WTC11 (cell line): ENCODE data around the gene EHF. TPM values are rescaled to one million over a fixed set of nuclear protein-coding genes. Genes with fewer than 3 reads are reported as not detected.

Experiments
- ATAC-seq: fragments of 200-7000 bp; cut with Tn5 transposase; 2 replicates; pipeline ENCODE4 v1.10.0; 2021; ENCODE audit warnings: mild to moderate bottlenecking, moderate library complexity
- CTCF ChIA-PET: fragments of 300-600 bp; sonication (Branson Sonifier 250); formaldehyde crosslinking; loops from one replicate; lab custom pipeline; 2021; ENCODE audit warnings: antibody characterized with exemption; lab: Charles Lee
- POLR2A ChIA-PET: fragments of 350-600 bp; sonication (Branson Sonifier 250); formaldehyde crosslinking; loops from one replicate; lab custom pipeline; 2021; ENCODE audit warnings: antibody characterized with exemption; lab: Charles Lee
- DNase-seq: peaks from one replicate; pipeline ENCODE4 v3.0.0; 2021; ENCODE audit warnings: low spot score
- H3K27ac Mint-ChIP-seq: 2 replicates; pipeline ENCODE4 v1.8.0; 2021; ENCODE audit warnings: mixed read lengths
- H3K27me3 Mint-ChIP-seq: 2 replicates; pipeline ENCODE4 v1.8.0; 2021; ENCODE audit warnings: low read depth, mild to moderate bottlenecking, moderate library complexity, mixed read lengths
- H3K36me3 Mint-ChIP-seq: 2 replicates; pipeline ENCODE4 v1.8.0; 2021; ENCODE audit warnings: mixed read lengths
- H3K4me1 Mint-ChIP-seq: 2 replicates; pipeline ENCODE4 v1.8.0; 2022; ENCODE audit warnings: mixed read lengths
- H3K4me3 Mint-ChIP-seq: 2 replicates; pipeline ENCODE4 v1.8.0; 2021; ENCODE audit warnings: mild to moderate bottlenecking, moderate library complexity, mixed read lengths
- H3K9me3 Mint-ChIP-seq: 2 replicates; pipeline ENCODE4 v1.8.0; 2021; ENCODE audit warnings: mixed read lengths
- CREB1 ChIP-seq: sonication (generic); formaldehyde crosslinking; IDR thresholded peaks from 2 replicates; pipeline ENCODE4 v1.8.0; 2023; ENCODE audit warnings: mild to moderate bottlenecking, missing genetic modification reagents
- IRF2 ChIP-seq: sonication (generic); formaldehyde crosslinking; IDR thresholded peaks from 2 replicates; pipeline ENCODE4 v1.8.0; 2022; ENCODE audit warnings: low read depth, missing genetic modification reagents, borderline replicate concordance
- MXD4 ChIP-seq: fragments of 250-450 bp; sonication (Bioruptor Pico); IDR thresholded peaks from 2 replicates; pipeline ENCODE4 v1.8.0; 2021; ENCODE audit warnings: mild to moderate bottlenecking, moderate library complexity, borderline replicate concordance
- RORB ChIP-seq: fragments of 250-450 bp; sonication (Bioruptor Pico); IDR thresholded peaks from 2 replicates; pipeline ENCODE4 v1.9.0; 2021; ENCODE audit warnings: mild to moderate bottlenecking
- SP1 ChIP-seq: sonication (generic); formaldehyde crosslinking; conservative IDR thresholded peaks from 2 replicates; pipeline ENCODE4 v1.8.1; 2022; ENCODE audit warnings: missing genetic modification reagents
- TEAD4 ChIP-seq: sonication (generic); formaldehyde crosslinking; IDR thresholded peaks from 2 replicates; pipeline ENCODE4 v1.8.0; 2022; ENCODE audit warnings: mild to moderate bottlenecking, missing genetic modification reagents
- ZNF219 ChIP-seq: sonication (generic); formaldehyde crosslinking; IDR thresholded peaks from 2 replicates; pipeline ENCODE4 v1.8.0; 2023; ENCODE audit warnings: missing genetic modification reagents, mild to moderate bottlenecking, borderline replicate concordance
- ZNF671 ChIP-seq: fragments of 250-450 bp; sonication (Bioruptor Pico); IDR thresholded peaks from 2 replicates; pipeline ENCODE4 v1.8.0; 2021; ENCODE audit warnings: mild to moderate bottlenecking
- total RNA-seq: library from RNA; stranded (reverse); gene quantifications from 3 replicates; pipeline ENCODE4 v1.2.3, GENCODE V29; 2021
- TF ChIP-seq, protein P1 (sequence below): sonication (generic); formaldehyde crosslinking; IDR thresholded peaks from 2 replicates; pipeline ENCODE4 v1.8.1; 2023; ENCODE audit warnings: mild to moderate bottlenecking, missing genetic modification reagents, borderline replicate concordance
- TF ChIP-seq, protein P2 (sequence below): fragments of 250-450 bp; sonication (Bioruptor Pico); IDR thresholded peaks from 2 replicates; pipeline ENCODE4 v1.9.0; 2021; ENCODE audit warnings: mild to moderate bottlenecking, borderline replicate concordance
- TF ChIP-seq, protein P3 (sequence below): sonication (generic); formaldehyde crosslinking; IDR thresholded peaks from 2 replicates; pipeline ENCODE4 v1.8.0; 2023; ENCODE audit warnings: mild to moderate bottlenecking, missing genetic modification reagents
- TF ChIP-seq, protein P4 (sequence below): fragments of 250-450 bp; sonication (Bioruptor Pico); conservative IDR thresholded peaks from 2 replicates; pipeline ENCODE4 v1.9.0; 2021; ENCODE audit warnings: mild to moderate bottlenecking
- TF ChIP-seq, protein P5 (sequence below): sonication (generic); formaldehyde crosslinking; IDR thresholded peaks from 2 replicates; pipeline ENCODE4 v1.8.0; 2022; ENCODE audit warnings: missing genetic modification reagents
- TF ChIP-seq, protein P6 (sequence below): fragments of 200-600 bp; IDR thresholded peaks from 2 replicates; pipeline ENCODE4 v1.8.0; 2022; ENCODE audit warnings: antibody characterized with exemption

Gene EHF
- total RNA-seq, 1 experiment from 2014 or later, result 0.46 TPM

DNA sequence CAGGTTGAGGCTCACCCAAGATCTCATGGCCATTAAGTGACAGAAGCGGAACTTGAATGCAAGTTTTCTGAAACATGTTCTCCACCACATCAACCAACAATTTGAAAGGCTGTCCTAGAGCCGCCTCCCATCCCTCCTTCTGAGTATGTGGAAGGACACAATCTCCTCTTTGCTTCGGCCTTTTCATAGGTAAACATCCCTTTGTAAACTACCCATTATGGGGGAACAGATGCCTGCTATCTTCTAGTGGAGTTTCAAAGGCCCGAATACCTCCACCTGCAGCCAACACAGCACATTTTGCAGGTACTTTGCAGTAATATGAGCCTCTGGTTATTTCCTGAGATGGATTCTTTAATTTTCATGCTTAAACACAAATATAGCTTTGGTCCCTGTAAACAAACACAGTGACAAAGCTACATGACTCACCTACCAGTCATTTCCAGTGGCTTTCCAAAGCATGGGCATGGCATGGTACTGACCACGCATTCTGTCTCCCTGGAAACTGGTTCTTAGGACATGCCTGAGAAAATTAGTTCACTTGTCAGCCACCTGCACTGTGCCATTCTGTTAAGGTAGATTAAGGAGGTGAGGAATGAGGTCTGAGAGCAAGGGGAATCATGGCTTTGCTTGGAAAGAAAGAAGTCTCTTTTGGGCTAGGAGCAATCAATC lies 60.2 kb downstream of the EHF start:
- ATAC-seq, result peak; percentile 75
- no peaks in the 10 kb centered on the region for H3K36me3 Mint-ChIP-seq
- no peaks in the 10 kb centered on the region for H3K27me3 Mint-ChIP-seq
- no peak for DNase-seq
- peak overlapping the region; percentile 48 for H3K27ac Mint-ChIP-seq
- H3K4me3 Mint-ChIP-seq, result peak overlapping the region; percentile 6; the same call in 1 of the 2 replicates
- peaks cover 24% of the 10 kb centered on the region for H3K4me1 Mint-ChIP-seq
- no peaks in the 10 kb centered on the region for H3K9me3 Mint-ChIP-seq
- POLR2A ChIA-PET, result no interaction called here
- TF ChIP-seq, protein P1, sequence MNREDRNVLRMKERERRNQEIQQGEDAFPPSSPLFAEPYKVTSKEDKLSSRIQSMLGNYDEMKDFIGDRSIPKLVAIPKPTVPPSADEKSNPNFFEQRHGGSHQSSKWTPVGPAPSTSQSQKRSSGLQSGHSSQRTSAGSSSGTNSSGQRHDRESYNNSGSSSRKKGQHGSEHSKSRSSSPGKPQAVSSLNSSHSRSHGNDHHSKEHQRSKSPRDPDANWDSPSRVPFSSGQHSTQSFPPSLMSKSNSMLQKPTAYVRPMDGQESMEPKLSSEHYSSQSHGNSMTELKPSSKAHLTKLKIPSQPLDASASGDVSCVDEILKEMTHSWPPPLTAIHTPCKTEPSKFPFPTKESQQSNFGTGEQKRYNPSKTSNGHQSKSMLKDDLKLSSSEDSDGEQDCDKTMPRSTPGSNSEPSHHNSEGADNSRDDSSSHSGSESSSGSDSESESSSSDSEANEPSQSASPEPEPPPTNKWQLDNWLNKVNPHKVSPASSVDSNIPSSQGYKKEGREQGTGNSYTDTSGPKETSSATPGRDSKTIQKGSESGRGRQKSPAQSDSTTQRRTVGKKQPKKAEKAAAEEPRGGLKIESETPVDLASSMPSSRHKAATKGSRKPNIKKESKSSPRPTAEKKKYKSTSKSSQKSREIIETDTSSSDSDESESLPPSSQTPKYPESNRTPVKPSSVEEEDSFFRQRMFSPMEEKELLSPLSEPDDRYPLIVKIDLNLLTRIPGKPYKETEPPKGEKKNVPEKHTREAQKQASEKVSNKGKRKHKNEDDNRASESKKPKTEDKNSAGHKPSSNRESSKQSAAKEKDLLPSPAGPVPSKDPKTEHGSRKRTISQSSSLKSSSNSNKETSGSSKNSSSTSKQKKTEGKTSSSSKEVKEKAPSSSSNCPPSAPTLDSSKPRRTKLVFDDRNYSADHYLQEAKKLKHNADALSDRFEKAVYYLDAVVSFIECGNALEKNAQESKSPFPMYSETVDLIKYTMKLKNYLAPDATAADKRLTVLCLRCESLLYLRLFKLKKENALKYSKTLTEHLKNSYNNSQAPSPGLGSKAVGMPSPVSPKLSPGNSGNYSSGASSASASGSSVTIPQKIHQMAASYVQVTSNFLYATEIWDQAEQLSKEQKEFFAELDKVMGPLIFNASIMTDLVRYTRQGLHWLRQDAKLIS, result no peak
- TF ChIP-seq, protein P2, sequence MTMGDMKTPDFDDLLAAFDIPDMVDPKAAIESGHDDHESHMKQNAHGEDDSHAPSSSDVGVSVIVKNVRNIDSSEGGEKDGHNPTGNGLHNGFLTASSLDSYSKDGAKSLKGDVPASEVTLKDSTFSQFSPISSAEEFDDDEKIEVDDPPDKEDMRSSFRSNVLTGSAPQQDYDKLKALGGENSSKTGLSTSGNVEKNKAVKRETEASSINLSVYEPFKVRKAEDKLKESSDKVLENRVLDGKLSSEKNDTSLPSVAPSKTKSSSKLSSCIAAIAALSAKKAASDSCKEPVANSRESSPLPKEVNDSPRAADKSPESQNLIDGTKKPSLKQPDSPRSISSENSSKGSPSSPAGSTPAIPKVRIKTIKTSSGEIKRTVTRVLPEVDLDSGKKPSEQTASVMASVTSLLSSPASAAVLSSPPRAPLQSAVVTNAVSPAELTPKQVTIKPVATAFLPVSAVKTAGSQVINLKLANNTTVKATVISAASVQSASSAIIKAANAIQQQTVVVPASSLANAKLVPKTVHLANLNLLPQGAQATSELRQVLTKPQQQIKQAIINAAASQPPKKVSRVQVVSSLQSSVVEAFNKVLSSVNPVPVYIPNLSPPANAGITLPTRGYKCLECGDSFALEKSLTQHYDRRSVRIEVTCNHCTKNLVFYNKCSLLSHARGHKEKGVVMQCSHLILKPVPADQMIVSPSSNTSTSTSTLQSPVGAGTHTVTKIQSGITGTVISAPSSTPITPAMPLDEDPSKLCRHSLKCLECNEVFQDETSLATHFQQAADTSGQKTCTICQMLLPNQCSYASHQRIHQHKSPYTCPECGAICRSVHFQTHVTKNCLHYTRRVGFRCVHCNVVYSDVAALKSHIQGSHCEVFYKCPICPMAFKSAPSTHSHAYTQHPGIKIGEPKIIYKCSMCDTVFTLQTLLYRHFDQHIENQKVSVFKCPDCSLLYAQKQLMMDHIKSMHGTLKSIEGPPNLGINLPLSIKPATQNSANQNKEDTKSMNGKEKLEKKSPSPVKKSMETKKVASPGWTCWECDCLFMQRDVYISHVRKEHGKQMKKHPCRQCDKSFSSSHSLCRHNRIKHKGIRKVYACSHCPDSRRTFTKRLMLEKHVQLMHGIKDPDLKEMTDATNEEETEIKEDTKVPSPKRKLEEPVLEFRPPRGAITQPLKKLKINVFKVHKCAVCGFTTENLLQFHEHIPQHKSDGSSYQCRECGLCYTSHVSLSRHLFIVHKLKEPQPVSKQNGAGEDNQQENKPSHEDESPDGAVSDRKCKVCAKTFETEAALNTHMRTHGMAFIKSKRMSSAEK (CRISPR knock-in tag), result no peak
- CTCF ChIA-PET, result no interaction called here

DNA sequence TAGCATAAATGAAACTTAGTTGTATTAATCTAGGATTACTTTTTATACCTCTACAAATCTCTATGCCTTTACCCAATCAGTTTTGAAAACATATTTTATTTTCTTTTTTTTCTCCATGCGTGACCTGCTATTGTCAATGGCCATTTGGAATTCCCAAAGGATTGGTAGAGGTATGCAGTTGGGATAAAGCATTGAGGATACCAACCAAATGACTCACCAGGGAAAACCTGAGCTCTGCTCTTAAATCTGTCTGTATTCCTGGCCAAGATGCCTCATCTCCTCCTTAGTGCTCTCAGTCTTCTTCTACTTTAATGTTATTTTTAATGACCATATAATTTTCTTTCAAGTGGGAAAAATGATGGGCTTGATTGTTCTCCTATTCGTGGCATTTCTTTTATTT lies 61.9 kb downstream of the EHF start:
- H3K27me3 Mint-ChIP-seq, result no peaks in the 10 kb centered on the region
- no peaks in the 10 kb centered on the region for H3K9me3 Mint-ChIP-seq
- ATAC-seq (peak; percentile 65), DNase-seq (no peak)
- ChIA-PET CTCF (interaction anchor here (0.6 kb wide), 1 partner anchor 110 kb away, joined by 3 read pairs; no protein-coding TSS in a partner anchor), POLR2A (no interaction called here)
- peaks cover 24% of the 10 kb centered on the region for H3K4me1 Mint-ChIP-seq
- no peak overlapping the region for H3K27ac Mint-ChIP-seq
- no peak overlapping the region for H3K4me3 Mint-ChIP-seq
- no peaks in the 10 kb centered on the region for H3K36me3 Mint-ChIP-seq
- no peak for TF ChIP-seq RORB (CRISPR knock-in tag)
- TF ChIP-seq, protein P3, sequence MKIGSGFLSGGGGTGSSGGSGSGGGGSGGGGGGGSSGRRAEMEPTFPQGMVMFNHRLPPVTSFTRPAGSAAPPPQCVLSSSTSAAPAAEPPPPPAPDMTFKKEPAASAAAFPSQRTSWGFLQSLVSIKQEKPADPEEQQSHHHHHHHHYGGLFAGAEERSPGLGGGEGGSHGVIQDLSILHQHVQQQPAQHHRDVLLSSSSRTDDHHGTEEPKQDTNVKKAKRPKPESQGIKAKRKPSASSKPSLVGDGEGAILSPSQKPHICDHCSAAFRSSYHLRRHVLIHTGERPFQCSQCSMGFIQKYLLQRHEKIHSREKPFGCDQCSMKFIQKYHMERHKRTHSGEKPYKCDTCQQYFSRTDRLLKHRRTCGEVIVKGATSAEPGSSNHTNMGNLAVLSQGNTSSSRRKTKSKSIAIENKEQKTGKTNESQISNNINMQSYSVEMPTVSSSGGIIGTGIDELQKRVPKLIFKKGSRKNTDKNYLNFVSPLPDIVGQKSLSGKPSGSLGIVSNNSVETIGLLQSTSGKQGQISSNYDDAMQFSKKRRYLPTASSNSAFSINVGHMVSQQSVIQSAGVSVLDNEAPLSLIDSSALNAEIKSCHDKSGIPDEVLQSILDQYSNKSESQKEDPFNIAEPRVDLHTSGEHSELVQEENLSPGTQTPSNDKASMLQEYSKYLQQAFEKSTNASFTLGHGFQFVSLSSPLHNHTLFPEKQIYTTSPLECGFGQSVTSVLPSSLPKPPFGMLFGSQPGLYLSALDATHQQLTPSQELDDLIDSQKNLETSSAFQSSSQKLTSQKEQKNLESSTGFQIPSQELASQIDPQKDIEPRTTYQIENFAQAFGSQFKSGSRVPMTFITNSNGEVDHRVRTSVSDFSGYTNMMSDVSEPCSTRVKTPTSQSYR (CRISPR knock-in tag), result no peak
- TF ChIP-seq, protein P4, sequence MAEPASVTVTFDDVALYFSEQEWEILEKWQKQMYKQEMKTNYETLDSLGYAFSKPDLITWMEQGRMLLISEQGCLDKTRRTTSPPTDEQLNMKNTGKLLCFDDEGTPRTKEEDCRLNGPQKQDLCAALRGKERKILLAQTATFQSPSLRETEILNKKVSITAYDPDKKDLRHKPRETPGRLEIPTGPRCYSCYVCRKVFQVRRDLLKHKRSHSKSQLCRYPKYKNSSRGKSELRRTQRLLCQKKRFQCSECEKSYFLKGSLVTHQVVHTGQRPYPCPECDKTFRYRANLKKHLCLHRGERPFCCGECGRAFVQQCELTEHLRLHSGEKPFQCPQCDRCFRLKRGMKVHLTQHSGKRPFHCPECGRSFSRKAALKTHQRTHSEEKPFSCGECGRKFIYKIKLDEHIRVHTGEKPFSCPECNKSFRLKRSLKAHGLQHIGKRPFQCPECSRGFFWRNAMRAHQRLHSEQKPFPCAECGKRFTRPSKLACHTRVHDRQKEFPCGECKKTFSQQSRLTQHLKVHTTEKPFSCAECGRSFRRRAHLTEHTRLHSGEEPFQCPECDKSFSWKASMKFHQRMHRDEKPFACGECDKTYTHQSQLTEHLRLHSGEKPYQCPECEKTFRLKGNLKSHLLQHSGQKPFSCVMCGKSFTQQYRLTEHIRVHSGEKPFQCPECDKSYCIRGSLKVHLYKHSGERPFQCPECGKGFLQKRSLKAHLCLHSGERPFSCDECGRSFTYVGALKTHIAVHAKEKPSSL, result no peak
- no peak for TF ChIP-seq ZNF671
- TF ChIP-seq, protein P5, sequence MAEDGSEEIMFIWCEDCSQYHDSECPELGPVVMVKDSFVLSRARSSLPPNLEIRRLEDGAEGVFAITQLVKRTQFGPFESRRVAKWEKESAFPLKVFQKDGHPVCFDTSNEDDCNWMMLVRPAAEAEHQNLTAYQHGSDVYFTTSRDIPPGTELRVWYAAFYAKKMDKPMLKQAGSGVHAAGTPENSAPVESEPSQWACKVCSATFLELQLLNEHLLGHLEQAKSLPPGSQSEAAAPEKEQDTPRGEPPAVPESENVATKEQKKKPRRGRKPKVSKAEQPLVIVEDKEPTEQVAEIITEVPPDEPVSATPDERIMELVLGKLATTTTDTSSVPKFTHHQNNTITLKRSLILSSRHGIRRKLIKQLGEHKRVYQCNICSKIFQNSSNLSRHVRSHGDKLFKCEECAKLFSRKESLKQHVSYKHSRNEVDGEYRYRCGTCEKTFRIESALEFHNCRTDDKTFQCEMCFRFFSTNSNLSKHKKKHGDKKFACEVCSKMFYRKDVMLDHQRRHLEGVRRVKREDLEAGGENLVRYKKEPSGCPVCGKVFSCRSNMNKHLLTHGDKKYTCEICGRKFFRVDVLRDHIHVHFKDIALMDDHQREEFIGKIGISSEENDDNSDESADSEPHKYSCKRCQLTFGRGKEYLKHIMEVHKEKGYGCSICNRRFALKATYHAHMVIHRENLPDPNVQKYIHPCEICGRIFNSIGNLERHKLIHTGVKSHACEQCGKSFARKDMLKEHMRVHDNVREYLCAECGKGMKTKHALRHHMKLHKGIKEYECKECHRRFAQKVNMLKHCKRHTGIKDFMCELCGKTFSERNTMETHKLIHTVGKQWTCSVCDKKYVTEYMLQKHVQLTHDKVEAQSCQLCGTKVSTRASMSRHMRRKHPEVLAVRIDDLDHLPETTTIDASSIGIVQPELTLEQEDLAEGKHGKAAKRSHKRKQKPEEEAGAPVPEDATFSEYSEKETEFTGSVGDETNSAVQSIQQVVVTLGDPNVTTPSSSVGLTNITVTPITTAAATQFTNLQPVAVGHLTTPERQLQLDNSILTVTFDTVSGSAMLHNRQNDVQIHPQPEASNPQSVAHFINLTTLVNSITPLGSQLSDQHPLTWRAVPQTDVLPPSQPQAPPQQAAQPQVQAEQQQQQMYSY (CRISPR knock-in tag), result no peak
- no peak for TF ChIP-seq SP1 (CRISPR knock-in tag)
- TF ChIP-seq IRF2 (CRISPR knock-in tag), result no peak
- no peak for TF ChIP-seq ZNF219 (CRISPR knock-in tag)
- no peak for TF ChIP-seq MXD4 (CRISPR knock-in tag)
- TF ChIP-seq CREB1 (CRISPR knock-in tag), result no peak
- no peak for TF ChIP-seq TEAD4 (CRISPR knock-in tag)
- TF ChIP-seq, protein P6, sequence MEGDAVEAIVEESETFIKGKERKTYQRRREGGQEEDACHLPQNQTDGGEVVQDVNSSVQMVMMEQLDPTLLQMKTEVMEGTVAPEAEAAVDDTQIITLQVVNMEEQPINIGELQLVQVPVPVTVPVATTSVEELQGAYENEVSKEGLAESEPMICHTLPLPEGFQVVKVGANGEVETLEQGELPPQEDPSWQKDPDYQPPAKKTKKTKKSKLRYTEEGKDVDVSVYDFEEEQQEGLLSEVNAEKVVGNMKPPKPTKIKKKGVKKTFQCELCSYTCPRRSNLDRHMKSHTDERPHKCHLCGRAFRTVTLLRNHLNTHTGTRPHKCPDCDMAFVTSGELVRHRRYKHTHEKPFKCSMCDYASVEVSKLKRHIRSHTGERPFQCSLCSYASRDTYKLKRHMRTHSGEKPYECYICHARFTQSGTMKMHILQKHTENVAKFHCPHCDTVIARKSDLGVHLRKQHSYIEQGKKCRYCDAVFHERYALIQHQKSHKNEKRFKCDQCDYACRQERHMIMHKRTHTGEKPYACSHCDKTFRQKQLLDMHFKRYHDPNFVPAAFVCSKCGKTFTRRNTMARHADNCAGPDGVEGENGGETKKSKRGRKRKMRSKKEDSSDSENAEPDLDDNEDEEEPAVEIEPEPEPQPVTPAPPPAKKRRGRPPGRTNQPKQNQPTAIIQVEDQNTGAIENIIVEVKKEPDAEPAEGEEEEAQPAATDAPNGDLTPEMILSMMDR, result no peak
